IPS-18c (cell line): Measurements from ENCODE around the gene ZNF292.
"Not testable (repeated sequence)": the region's sequence is repeated elsewhere in the genome, so short reads cannot be mapped to it uniquely, and the experiment has no call there.

Experiments used
- H3K4me3 ChIP-seq: 2 replicates; pipeline ENCODE4 v1.7.0; 2013; ENCODE audit warnings: low read depth, mild to moderate bottlenecking, low read length, moderate library complexity; ENCODE audit not compliant: insufficient read depth
- H3K9me3 ChIP-seq: one replicate; pipeline ENCODE4 v1.6.1; 2013; ENCODE audit warnings: mild to moderate bottlenecking, low read length, moderate library complexity; ENCODE audit not compliant: control insufficient read depth, insufficient read depth

Gene ZNF292

DNA sequence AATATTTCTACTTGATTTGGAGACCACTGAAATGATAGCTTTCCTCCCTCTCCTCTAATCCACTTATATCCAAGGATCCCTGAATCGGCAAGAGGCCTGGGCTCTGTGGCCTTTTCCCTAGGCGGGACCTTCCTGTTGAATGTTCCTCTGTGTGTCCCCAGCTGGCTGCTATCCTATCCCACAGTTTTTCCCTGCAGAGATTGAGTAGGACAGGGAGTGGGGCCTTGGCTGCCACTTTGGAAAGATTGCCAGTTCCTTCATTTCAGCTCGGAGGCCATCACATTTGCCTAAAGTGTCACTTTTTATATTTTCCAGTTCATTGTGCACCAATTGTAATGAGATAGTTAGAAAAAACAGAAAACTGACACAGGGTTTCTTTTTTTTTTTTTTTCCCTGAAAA lies 128.1 kb downstream of the ZNF292 start:
- Histone ChIP-seq H3K9me3 (no peaks in the 10 kb centered on the region), H3K4me3 (no peak overlapping the region)

DNA sequence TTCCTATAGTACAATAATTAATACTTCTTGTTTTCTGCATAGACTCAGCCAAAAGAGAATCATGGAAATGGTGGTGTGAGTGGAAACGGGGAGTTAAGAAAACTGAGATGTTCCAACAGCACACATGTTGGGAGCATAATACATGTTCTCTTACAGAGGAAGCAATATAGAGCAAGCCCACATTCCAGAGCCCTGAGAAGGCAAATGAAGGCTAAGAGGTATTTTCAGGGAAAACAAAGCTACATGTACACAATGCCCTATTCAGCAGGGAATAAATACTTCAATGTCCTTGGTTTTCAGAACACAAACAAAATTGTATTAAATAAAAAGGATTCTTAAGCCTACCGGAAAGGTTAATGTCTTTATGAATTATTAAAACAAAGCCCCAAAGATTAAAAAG lies 131.9 kb downstream of the ZNF292 start:
- Histone ChIP-seq H3K4me3 (no peak overlapping the region), H3K9me3 (no peaks in the 10 kb centered on the region)

- H3K4me3 ChIP-seq, result no peak overlapping the region
Observed at GRCh38 chr6:87289571-87289970, 134.2 kb downstream of the ZNF292 start.

DNA sequence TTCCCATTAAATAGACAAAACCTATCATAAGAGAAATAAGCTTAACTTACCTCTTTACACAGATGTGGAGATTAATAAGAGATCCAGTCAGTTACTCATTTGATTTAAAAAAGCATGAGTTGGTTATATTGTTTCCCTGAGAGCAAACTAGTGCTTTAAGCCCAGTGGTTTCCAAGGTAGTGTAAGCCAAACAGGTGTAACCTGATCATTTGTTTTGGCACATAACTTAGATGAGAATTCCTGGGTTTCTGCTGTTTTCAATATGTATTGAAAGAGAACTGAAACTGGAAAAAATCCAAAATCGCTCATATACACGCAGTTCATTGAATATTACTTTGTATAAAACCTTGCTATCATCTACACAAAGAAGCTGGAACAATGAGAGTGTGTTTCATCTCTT lies 136.5 kb downstream of the ZNF292 start:
- Histone ChIP-seq H3K9me3 (peaks cover 1% of the 10 kb centered on the region), H3K4me3 (no peak overlapping the region)

More at GRCh38 chr6:87289571-87289970, 134.2 kb downstream of the ZNF292 start:
- H3K9me3 ChIP-seq, result no peaks in the 10 kb centered on the region

GRCh38 chr6:87293526-87293925 lies 138.2 kb downstream of the ZNF292 start:
- Histone ChIP-seq H3K9me3 (peaks cover 2% of the 10 kb centered on the region), H3K4me3 (no peak overlapping the region)

- Histone ChIP-seq H3K4me3 (no peak overlapping the region), H3K9me3 (peaks cover 2% of the 10 kb centered on the region)
Observed at GRCh38 chr6:87297119-87297518, 141.8 kb downstream of the ZNF292 start.

DNA sequence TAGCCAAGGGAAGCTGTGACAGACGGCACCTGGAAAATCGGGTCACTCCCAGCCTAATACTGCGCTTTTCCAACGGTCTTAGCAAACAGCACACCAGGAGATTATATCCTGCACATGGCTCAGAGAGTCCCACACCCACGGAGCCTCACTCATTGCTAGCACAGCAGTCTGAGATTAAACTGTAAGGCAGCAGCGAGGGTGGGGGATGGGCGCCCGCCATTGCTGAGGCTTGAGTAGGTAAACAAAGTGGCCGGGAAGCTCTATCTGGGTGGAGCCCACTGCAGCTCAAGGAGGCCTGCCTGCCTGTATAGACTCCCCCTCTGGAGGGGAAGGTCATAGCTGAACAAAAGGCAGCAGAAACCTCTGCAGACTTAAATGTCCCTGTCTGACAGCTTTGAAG lies 145.9 kb downstream of the ZNF292 start:
- not testable (repeated sequence) for H3K4me3 ChIP-seq, H3K9me3 ChIP-seq

DNA sequence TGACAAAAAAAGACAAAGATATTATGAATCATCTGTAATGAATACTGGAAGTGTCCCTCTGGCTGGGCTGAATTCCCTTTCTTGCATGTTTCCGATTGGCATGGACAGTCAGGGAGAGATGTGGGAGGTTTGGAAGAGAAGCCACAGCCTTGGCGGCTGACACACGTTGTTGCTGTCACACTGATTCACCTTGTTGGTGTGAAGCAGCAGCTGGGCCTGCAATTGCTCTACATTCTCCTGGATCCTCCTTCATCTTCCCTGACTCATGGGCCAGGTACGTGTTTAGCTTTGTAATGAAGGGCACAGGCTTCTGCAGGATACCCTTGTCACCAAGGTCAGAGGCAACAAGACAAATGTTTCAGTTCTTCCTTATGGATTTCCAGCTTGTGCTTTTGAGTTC lies 153.6 kb downstream of the ZNF292 start:
- H3K9me3 ChIP-seq, result peaks cover 2% of the 10 kb centered on the region

GRCh38 chr6:87312860-87313259 lies 157.5 kb downstream of the ZNF292 start:
- Histone ChIP-seq H3K4me3 (no peak overlapping the region), H3K9me3 (no peaks in the 10 kb centered on the region)

More for the DNA sequence above, 153.6 kb downstream of the ZNF292 start:
- no peak overlapping the region for H3K4me3 ChIP-seq
